HG02970 (cell line): ENCODE measurements around the gene ZNF586.
"Not testable (repeated sequence)": the region's sequence is repeated elsewhere in the genome, so short reads cannot be mapped to it uniquely, and the experiment has no call there.

Source experiments
- ATAC-seq: cut with Tn5 transposase; IDR thresholded peaks from one replicate; pipeline ENCODE4 v1.9.1; 2021; ENCODE audit warnings: mild to moderate bottlenecking, moderate library complexity, moderate number of reproducible peaks; ENCODE audit not compliant: unreplicated experiment, low FRiP score

Gene ZNF586

GRCh38 chr19:57821095-57821494, 51.6 kb downstream of the ZNF586 start:
- ATAC-seq: not testable (repeated sequence)

- ATAC-seq: not testable (repeated sequence)
Measured at GRCh38 chr19:57821501-57821900, 52.0 kb downstream of the ZNF586 start.

- not testable (repeated sequence) for ATAC-seq
Measured at GRCh38 chr19:57823155-57823554, 53.7 kb downstream of the ZNF586 start.

- not testable (repeated sequence) for ATAC-seq
Measured at GRCh38 chr19:57823608-57824007, 54.1 kb downstream of the ZNF586 start.

- no peak for ATAC-seq
Measured at GRCh38 chr19:57825511-57825910, 56.0 kb downstream of the ZNF586 start.

- ATAC-seq: no peak
Measured at GRCh38 chr19:57829316-57829715, 59.8 kb downstream of the ZNF586 start.

- ATAC-seq: no peak
Measured at GRCh38 chr19:57830071-57830602, 60.7 kb downstream of the ZNF586 start, which contains the start of gene ZNF587B. Gene ZNF587B, plus strand, starts transcription at chr19:57830299. Its CDS starts 230 bp downstream, at chr19:57830529.
